GM23338 (cell line): ENCODE results near the gene IGFBPL1. TPM values are rescaled to one million over a fixed set of nuclear protein-coding genes. Genes with fewer than 3 reads are reported as not detected.

Experiments
- ATAC-seq: fragments of 200-7000 bp; cut with Tn5 transposase; 3 replicates; pipeline ENCODE4 v1.9.1; 2020
- DNase-seq: peaks from one replicate; pipeline ENCODE4 v3.0.0-alpha.2; 2015; ENCODE audit warnings: low spot score
- H2AFZ ChIP-seq: fragments of 200-600 bp; sonication (generic); 2 replicates; pipeline ENCODE4 v1.8.0; 2016; ENCODE audit warnings: antibody characterized with exemption, mild to moderate bottlenecking, moderate library complexity
- H3F3A ChIP-seq: fragments of 200-600 bp; sonication (generic); replicated peaks from 2 replicates; pipeline ENCODE4 v1.8.0; 2017; ENCODE audit warnings: antibody characterized with exemption, mixed run types, low read depth
- H3K27ac ChIP-seq: fragments of 200-600 bp; sonication (generic); 2 replicates; pipeline ENCODE4 v1.6.1; 2016; ENCODE audit warnings: low read depth
- H3K27me3 ChIP-seq: fragments of 200-600 bp; sonication (generic); 2 replicates; pipeline ENCODE4 v1.8.0; 2016; ENCODE audit warnings: mild to moderate bottlenecking, mixed run types, moderate library complexity; ENCODE audit not compliant: insufficient read depth
- H3K36me3 ChIP-seq: fragments of 200-600 bp; sonication (generic); 2 replicates; pipeline ENCODE4 v1.8.0; 2016; ENCODE audit warnings: mild to moderate bottlenecking; ENCODE audit not compliant: insufficient read depth
- H3K4me1 ChIP-seq: fragments of 200-600 bp; sonication (generic); 2 replicates; pipeline ENCODE4 v1.8.0; 2016; ENCODE audit warnings: mild to moderate bottlenecking, moderate library complexity; ENCODE audit not compliant: insufficient read depth
- H3K4me2 ChIP-seq: fragments of 200-600 bp; sonication (generic); 2 replicates; pipeline ENCODE4 v1.7.1; 2017; ENCODE audit warnings: mixed run types
- H3K4me3 ChIP-seq: fragments of 200-600 bp; sonication (generic); 2 replicates; pipeline ENCODE4 v1.6.1; 2016; ENCODE audit warnings: mixed run types
- H3K79me2 ChIP-seq: fragments of 200-600 bp; sonication (generic); replicated peaks from 2 replicates; pipeline ENCODE4 v1.8.0; 2017; ENCODE audit warnings: mild to moderate bottlenecking; ENCODE audit not compliant: insufficient read depth
- H3K9me2 ChIP-seq: fragments of 200-600 bp; sonication (generic); 2 replicates; pipeline ENCODE4 v1.8.0; 2017; ENCODE audit not compliant: insufficient read depth
- H4K20me1 ChIP-seq: fragments of 200-600 bp; sonication (generic); replicated peaks from 2 replicates; pipeline ENCODE4 v1.8.0; 2017; ENCODE audit warnings: mild to moderate bottlenecking; ENCODE audit not compliant: insufficient read depth
- H3K27ac Mint-ChIP-seq: 2 replicates; pipeline ENCODE4 v1.8.0; 2020; ENCODE audit warnings: inconsistent platforms, mild to moderate bottlenecking, moderate library complexity, mixed read lengths
- H3K27me3 Mint-ChIP-seq: 3 replicates; pipeline ENCODE4 v1.8.0; 2022; ENCODE audit warnings: low read depth, mild to moderate bottlenecking, moderate library complexity, mixed read lengths, inconsistent platforms; ENCODE audit not compliant: insufficient read depth, poor library complexity
- H3K36me3 Mint-ChIP-seq: 3 replicates; pipeline ENCODE4 v1.8.0; 2021; ENCODE audit warnings: low read depth, mild to moderate bottlenecking, inconsistent platforms, moderate library complexity, mixed read lengths
- H3K4me1 Mint-ChIP-seq: 3 replicates; pipeline ENCODE4 v1.8.0; 2020; ENCODE audit warnings: mild to moderate bottlenecking, inconsistent platforms, mixed read lengths
- H3K4me3 Mint-ChIP-seq: 3 replicates; pipeline ENCODE4 v1.8.0; 2021; ENCODE audit warnings: moderate library complexity, mild to moderate bottlenecking, inconsistent platforms, mixed read lengths
- H3K9me3 Mint-ChIP-seq: 3 replicates; pipeline ENCODE4 v1.8.0; 2020; ENCODE audit warnings: moderate library complexity, mild to moderate bottlenecking, inconsistent platforms, mixed read lengths
- CREB1 ChIP-seq: fragments of 250-450 bp; sonication (Bioruptor Pico); IDR thresholded peaks from 2 replicates; pipeline ENCODE4 v1.5.0; 2020; ENCODE audit warnings: low read depth, mild to moderate bottlenecking, moderate library complexity
- ETS1 ChIP-seq: IDR thresholded peaks from 2 replicates; pipeline ENCODE4 v1.6.1; 2016; ENCODE audit warnings: antibody characterized with exemption
- EZH2 ChIP-seq: fragments of 200-600 bp; sonication (generic); IDR thresholded peaks from one replicate; pipeline ENCODE4 v1.8.0; 2017; ENCODE audit warnings: antibody characterized with exemption, mild to moderate bottlenecking, low read depth; ENCODE audit not compliant: unreplicated experiment
- EZH2phosphoT487 ChIP-seq: fragments of 200-600 bp; sonication (generic); IDR thresholded peaks from one replicate; pipeline ENCODE4 v1.8.1; 2018; ENCODE audit warnings: antibody characterized with exemption; ENCODE audit not compliant: unreplicated experiment
- JUNB ChIP-seq: IDR thresholded peaks from one replicate; pipeline ENCODE4 v1.6.1; 2016; ENCODE audit warnings: antibody characterized with exemption; ENCODE audit not compliant: unreplicated experiment
- NANOG ChIP-seq: IDR thresholded peaks from 2 replicates; pipeline ENCODE4 v1.6.1; 2016; ENCODE audit warnings: antibody characterized with exemption, borderline replicate concordance
- POLR2AphosphoS5 ChIP-seq: IDR thresholded peaks from 2 replicates; pipeline ENCODE4 v1.6.1; 2016; ENCODE audit warnings: antibody characterized with exemption, low read depth
- REST ChIP-seq: IDR thresholded peaks from one replicate; pipeline ENCODE4 v1.6.1; 2018; ENCODE audit warnings: antibody characterized with exemption; ENCODE audit not compliant: unreplicated experiment
- STAT1 ChIP-seq: IDR thresholded peaks from one replicate; pipeline ENCODE4 v1.6.1; 2016; ENCODE audit warnings: antibody characterized with exemption; ENCODE audit not compliant: unreplicated experiment
- ZNF114 ChIP-seq: fragments of 250-450 bp; sonication (Bioruptor Pico); IDR thresholded peaks from 2 replicates; pipeline ENCODE4 v1.5.0; 2020; ENCODE audit warnings: mild to moderate bottlenecking, moderate library complexity
- ZNF331 ChIP-seq: fragments of 250-450 bp; sonication (Bioruptor Pico); IDR thresholded peaks from 2 replicates; pipeline ENCODE4 v1.5.0; 2020; ENCODE audit warnings: low read depth, mild to moderate bottlenecking, moderate library complexity
- ZNF462 ChIP-seq: fragments of 250-450 bp; sonication (Bioruptor Pico); IDR thresholded peaks from 2 replicates; pipeline ENCODE4 v1.5.0; 2020; ENCODE audit warnings: mild to moderate bottlenecking, moderate library complexity
- polyA plus RNA-seq: library from polyadenylated mRNA; unstranded; fragments of >200 nt; fragmentation: Nextera tagmentation; extraction: Ambion mirVana; gene quantifications from 2 replicates; pipeline ENCODE4 v1.2.1, GENCODE V29; 2016
- total RNA-seq: library from RNA; depleted of rRNA; stranded (reverse); fragments of >200 nt; shearing (Covaris generic); gene quantifications from 2 replicates; pipeline ENCODE4 v1.2.3, GENCODE V29; 2014
- TF ChIP-seq, protein P1 (sequence below), 2 experiments: fragments of 200-600 bp in 1 of 2; sonication (generic) in 1 of 2; conservative IDR thresholded peaks; 2 replicates each; pipeline versions ENCODE4 v1.5.1 to v1.6.1; 2016 to 2017; ENCODE audit warnings: antibody characterized with exemption in 2 of 2, low read depth in 2 of 2, mild to moderate bottlenecking in 2 of 2, moderate library complexity in 1 of 2

The IGFBPL1 gene
- total and polyA plus RNA-seq, 2 experiments from 2014 or later = 9.4 to 75.6 TPM

DNA sequence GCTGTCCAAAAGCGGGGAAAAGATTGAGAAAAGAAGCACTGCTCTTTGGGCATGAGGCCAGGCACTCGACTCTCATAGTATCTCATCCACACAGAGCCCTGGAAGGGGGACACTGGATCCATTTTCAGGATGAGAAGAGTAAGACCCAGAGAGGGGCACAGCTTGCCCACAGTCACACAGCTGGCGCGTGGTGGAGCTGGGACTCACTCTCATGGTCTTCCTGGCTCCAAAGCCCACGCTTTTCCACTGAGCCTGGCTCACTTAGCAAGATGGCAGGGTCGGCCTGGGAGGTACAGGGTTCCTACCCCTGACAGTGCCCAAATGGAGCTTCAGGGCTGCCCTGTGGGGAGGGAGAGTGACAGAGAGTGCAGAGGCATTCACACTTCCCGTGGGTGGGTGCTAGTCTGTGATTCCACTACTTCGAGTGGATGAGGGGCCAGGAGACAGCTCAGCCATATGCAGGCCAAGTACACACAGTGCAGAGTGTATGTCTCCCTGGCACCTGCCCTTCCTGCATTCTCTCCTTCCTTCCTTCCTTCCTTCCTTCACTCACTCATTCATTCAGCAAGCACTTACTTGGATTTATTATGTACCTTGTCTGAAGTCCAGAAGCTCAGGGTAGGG is 18.3 kb upstream of the IGFBPL1 start:
- no peaks in the 10 kb centered on the region for H3K9me3 Mint-ChIP-seq

More for the DNA sequence above, 18.3 kb upstream of the IGFBPL1 start:
- Histone ChIP-seq H4K20me1 (no peaks in the 10 kb centered on the region; the same call in 1 of the 2 replicates), H3K4me1 (no peaks in the 10 kb centered on the region; the same call in none of the 2 replicates), H3K27me3 (no peaks in the 10 kb centered on the region), H2AFZ (no peak overlapping the region), H3K9me2 (no peaks in the 10 kb centered on the region), H3K27ac (no peak overlapping the region), H3K36me3 (no peaks in the 10 kb centered on the region), H3K4me3 (no peak overlapping the region), H3F3A (no peaks in the 10 kb centered on the region), H3K4me2 (no peak overlapping the region), H3K79me2 (no peaks in the 10 kb centered on the region)
- H3K27ac Mint-ChIP-seq = no peak overlapping the region
- DNase-seq (no peak), ATAC-seq (no peak)
- H3K4me1 Mint-ChIP-seq = peaks cover 4% of the 10 kb centered on the region
- no peak for TF ChIP-seq CREB1 (CRISPR knock-in tag)
- no peak for TF ChIP-seq ZNF462 (CRISPR knock-in tag)
- TF ChIP-seq STAT1 = no peak
- no peak for TF ChIP-seq EZH2phosphoT487
- no peak for TF ChIP-seq REST
- TF ChIP-seq, protein P1, sequence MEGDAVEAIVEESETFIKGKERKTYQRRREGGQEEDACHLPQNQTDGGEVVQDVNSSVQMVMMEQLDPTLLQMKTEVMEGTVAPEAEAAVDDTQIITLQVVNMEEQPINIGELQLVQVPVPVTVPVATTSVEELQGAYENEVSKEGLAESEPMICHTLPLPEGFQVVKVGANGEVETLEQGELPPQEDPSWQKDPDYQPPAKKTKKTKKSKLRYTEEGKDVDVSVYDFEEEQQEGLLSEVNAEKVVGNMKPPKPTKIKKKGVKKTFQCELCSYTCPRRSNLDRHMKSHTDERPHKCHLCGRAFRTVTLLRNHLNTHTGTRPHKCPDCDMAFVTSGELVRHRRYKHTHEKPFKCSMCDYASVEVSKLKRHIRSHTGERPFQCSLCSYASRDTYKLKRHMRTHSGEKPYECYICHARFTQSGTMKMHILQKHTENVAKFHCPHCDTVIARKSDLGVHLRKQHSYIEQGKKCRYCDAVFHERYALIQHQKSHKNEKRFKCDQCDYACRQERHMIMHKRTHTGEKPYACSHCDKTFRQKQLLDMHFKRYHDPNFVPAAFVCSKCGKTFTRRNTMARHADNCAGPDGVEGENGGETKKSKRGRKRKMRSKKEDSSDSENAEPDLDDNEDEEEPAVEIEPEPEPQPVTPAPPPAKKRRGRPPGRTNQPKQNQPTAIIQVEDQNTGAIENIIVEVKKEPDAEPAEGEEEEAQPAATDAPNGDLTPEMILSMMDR (conservative IDR thresholded peaks at IDR 0.05; ENCODE audit: low read depth in 2 of 2) = no peak
- no peak for TF ChIP-seq ZNF331
- TF ChIP-seq ZNF114 (CRISPR knock-in tag) = no peak
- no peak for TF ChIP-seq NANOG
- no peak for TF ChIP-seq ETS1
- TF ChIP-seq EZH2 = no peak
- TF ChIP-seq JUNB = no peak
- TF ChIP-seq POLR2AphosphoS5 = no peak
- H3K27me3 Mint-ChIP-seq = peaks cover 7% of the 10 kb centered on the region
- H3K4me3 Mint-ChIP-seq = no peak overlapping the region
- no peaks in the 10 kb centered on the region for H3K36me3 Mint-ChIP-seq
